SK-N-SH treated with all-trans-retinoic acid at 6 μM for 48 hours (cell line): ENCODE results near the gene IQCH.

Experiments used
- ATAC-seq: fragments of 200-7000 bp; cut with Tn5 transposase; 3 replicates; pipeline ENCODE4 v1.9.1; 2020; ENCODE audit warnings: mild to moderate bottlenecking, moderate library complexity
- ARNTL ChIP-seq: fragments of 450-650 bp; formaldehyde crosslinking; IDR thresholded peaks from 2 replicates; pipeline ENCODE4 v1.5.0; 2020; ENCODE audit warnings: low read depth, mild to moderate bottlenecking, moderate library complexity, borderline replicate concordance
- BACH2 ChIP-seq: fragments of 250-450 bp; sonication (Bioruptor Pico); IDR thresholded peaks from 2 replicates; pipeline ENCODE4 v1.9.0; 2021; ENCODE audit warnings: mild to moderate bottlenecking, borderline replicate concordance
- ESRRG ChIP-seq: fragments of 250-450 bp; sonication (Bioruptor Pico); IDR thresholded peaks from 2 replicates; pipeline ENCODE4 v1.6.1; 2021; ENCODE audit warnings: mild to moderate bottlenecking
- GLIS3 ChIP-seq: fragments of 250-450 bp; sonication (Bioruptor Pico); IDR thresholded peaks from 2 replicates; pipeline ENCODE4 v1.5.0; 2020; ENCODE audit warnings: mild to moderate bottlenecking, moderate library complexity
- ISL1 ChIP-seq: fragments of 250-450 bp; sonication (Bioruptor Pico); IDR thresholded peaks from 2 replicates; pipeline ENCODE4 v2.1.2; 2022; ENCODE audit warnings: mild to moderate bottlenecking, moderate library complexity
- OSR1 ChIP-seq: fragments of 250-450 bp; sonication (Bioruptor Pico); IDR thresholded peaks from 2 replicates; pipeline ENCODE4 v1.8.0; 2022; ENCODE audit warnings: moderate library complexity, mild to moderate bottlenecking, inconsistent platforms
- PPARA ChIP-seq: fragments of 250-450 bp; sonication (Bioruptor Pico); IDR thresholded peaks from 2 replicates; pipeline ENCODE4 v1.5.0; 2020; ENCODE audit warnings: mild to moderate bottlenecking, borderline replicate concordance
- RARB ChIP-seq: fragments of 250-450 bp; sonication (Bioruptor Pico); IDR thresholded peaks from 2 replicates; pipeline ENCODE4 v1.8.0; 2021; ENCODE audit warnings: mild to moderate bottlenecking, moderate library complexity
- SNAI2 ChIP-seq: fragments of 250-450 bp; sonication (Bioruptor Pico); IDR thresholded peaks from 2 replicates; pipeline ENCODE4 v1.5.0; 2020; ENCODE audit warnings: mild to moderate bottlenecking, moderate library complexity
- TCF4 ChIP-seq: fragments of 250-450 bp; sonication (Bioruptor Pico); IDR thresholded peaks from 2 replicates; pipeline ENCODE4 v1.8.0; 2021; ENCODE audit warnings: mild to moderate bottlenecking, moderate library complexity, borderline replicate concordance
- ZC3H10 ChIP-seq: fragments of 250-450 bp; sonication (Bioruptor Pico); IDR thresholded peaks from 2 replicates; pipeline ENCODE4 v1.5.1; 2021; ENCODE audit warnings: mild to moderate bottlenecking, moderate library complexity
- ZFP3 ChIP-seq: fragments of 250-450 bp; sonication (Bioruptor Pico); IDR thresholded peaks from 2 replicates; pipeline ENCODE4 v1.5.0; 2020; ENCODE audit warnings: mild to moderate bottlenecking, moderate library complexity
- ZNF70 ChIP-seq: fragments of 450-650 bp; formaldehyde crosslinking; IDR thresholded peaks from 2 replicates; pipeline ENCODE4 v1.5.0; 2020; ENCODE audit warnings: mild to moderate bottlenecking, moderate library complexity
- ZNF8 ChIP-seq: fragments of 450-650 bp; formaldehyde crosslinking; IDR thresholded peaks from 2 replicates; pipeline ENCODE4 v1.5.0; 2020; ENCODE audit warnings: mild to moderate bottlenecking, moderate library complexity
- TF ChIP-seq, protein P1 (sequence below): fragments of 250-450 bp; sonication (Bioruptor Pico); IDR thresholded peaks from 2 replicates; pipeline ENCODE4 v1.5.0; 2020; ENCODE audit warnings: mild to moderate bottlenecking, moderate library complexity
- TF ChIP-seq, protein P2 (sequence below): fragments of 250-450 bp; sonication (Bioruptor Pico); IDR thresholded peaks from 2 replicates; pipeline ENCODE4 v1.5.1; 2020; ENCODE audit warnings: low read depth, mild to moderate bottlenecking, moderate library complexity
- TF ChIP-seq, protein P3 (sequence below): fragments of 250-450 bp; sonication (Bioruptor Pico); IDR thresholded peaks from 2 replicates; pipeline ENCODE4 v1.8.0; 2020; ENCODE audit warnings: mild to moderate bottlenecking, moderate library complexity, borderline replicate concordance
- TF ChIP-seq, protein P4 (sequence below): fragments of 250-450 bp; sonication (Bioruptor Pico); IDR thresholded peaks from 2 replicates; pipeline ENCODE4 v1.8.0; 2021; ENCODE audit warnings: low read depth, mild to moderate bottlenecking, moderate library complexity, borderline replicate concordance

The IQCH gene

DNA sequence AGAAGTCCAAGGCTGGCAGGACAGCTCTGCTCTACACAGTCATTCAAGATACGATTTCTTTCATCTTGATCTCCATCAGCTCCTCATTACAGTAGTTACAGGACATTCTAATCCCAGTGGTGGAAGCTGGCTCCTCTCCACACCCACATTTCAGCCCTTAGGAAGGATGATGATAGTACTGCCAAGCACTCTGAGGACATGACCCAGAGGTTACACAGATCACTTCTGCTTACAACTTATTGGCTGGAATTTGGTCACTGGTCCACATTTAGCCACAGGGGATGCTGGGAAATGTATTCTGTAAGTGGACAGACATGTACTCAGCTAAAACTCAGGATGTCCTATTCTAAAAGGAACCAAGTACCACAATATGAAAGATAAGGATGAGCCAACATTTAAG, 77.1 kb downstream of the IQCH start (continued):
- TF ChIP-seq SNAI2 (CRISPR knock-in tag) (no peak), RARB (CRISPR knock-in tag) (no peak), ZFP3 (no peak), GLIS3 (CRISPR knock-in tag) (no peak)
- TF ChIP-seq, protein P1, sequence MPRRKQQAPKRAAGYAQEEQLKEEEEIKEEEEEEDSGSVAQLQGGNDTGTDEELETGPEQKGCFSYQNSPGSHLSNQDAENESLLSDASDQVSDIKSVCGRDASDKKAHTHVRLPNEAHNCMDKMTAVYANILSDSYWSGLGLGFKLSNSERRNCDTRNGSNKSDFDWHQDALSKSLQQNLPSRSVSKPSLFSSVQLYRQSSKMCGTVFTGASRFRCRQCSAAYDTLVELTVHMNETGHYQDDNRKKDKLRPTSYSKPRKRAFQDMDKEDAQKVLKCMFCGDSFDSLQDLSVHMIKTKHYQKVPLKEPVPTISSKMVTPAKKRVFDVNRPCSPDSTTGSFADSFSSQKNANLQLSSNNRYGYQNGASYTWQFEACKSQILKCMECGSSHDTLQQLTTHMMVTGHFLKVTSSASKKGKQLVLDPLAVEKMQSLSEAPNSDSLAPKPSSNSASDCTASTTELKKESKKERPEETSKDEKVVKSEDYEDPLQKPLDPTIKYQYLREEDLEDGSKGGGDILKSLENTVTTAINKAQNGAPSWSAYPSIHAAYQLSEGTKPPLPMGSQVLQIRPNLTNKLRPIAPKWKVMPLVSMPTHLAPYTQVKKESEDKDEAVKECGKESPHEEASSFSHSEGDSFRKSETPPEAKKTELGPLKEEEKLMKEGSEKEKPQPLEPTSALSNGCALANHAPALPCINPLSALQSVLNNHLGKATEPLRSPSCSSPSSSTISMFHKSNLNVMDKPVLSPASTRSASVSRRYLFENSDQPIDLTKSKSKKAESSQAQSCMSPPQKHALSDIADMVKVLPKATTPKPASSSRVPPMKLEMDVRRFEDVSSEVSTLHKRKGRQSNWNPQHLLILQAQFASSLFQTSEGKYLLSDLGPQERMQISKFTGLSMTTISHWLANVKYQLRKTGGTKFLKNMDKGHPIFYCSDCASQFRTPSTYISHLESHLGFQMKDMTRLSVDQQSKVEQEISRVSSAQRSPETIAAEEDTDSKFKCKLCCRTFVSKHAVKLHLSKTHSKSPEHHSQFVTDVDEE (CRISPR knock-in tag): no peak

DNA sequence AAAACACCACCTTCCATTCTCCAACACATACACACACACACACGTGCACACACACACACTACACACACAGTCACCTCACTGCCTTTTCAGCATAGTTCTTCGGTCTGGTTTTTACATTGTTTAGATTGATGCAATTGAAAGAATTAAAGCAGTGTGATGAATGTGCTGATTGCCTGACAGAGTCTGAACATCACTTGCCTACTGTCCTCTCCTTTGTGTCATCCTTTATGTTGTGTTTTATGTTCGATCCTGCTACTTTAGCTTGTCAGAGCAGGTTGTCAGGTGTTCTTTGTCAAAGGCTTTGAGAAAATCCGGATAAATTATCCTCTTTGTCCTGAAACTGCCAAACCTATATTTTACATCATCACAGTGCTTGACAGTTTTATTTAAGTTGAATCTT, 80.4 kb downstream of the IQCH start:
- no peak for ATAC-seq
- no peak for TF ChIP-seq ZC3H10
- no peak for TF ChIP-seq PPARA (CRISPR knock-in tag)
- TF ChIP-seq ESRRG (CRISPR knock-in tag): no peak
- no peak for TF ChIP-seq ISL1 (CRISPR knock-in tag)

DNA sequence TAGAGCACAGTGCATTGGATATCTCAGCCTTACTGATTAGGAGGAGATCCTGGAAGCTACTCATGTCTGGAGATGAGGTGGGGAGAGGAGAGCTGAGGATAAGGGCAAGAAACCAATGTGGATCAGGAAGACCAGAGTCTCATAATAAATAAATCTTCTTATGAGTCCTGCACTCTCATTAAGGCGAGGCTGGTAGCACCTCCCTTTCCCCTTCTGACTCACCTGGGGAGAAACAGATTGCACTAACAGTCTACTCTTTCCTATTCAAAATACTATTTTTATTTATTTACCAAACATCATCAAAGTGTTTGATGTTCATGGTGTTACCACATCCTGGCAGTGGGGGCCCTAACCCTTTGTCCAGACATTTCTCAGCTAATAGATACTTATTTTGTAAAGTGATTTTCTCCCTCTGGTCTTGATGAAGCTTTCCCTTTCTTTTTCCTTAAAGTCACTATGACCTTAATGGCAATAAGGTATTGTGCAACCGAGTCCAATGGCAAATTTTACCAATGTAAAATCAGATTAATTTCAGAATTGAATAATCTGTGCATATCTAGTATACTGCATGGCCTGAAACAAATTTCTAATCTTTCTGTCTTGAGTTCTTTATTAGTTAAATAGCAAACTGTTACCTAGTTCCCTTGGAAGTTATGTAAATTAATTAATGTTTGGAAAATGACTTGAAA, 81.1 kb downstream of the IQCH start:
- no peak for ATAC-seq
- TF ChIP-seq OSR1 (CRISPR knock-in tag) (no peak), ZFP3 (no peak), ZC3H10 (no peak)
- TF ChIP-seq, protein P2, sequence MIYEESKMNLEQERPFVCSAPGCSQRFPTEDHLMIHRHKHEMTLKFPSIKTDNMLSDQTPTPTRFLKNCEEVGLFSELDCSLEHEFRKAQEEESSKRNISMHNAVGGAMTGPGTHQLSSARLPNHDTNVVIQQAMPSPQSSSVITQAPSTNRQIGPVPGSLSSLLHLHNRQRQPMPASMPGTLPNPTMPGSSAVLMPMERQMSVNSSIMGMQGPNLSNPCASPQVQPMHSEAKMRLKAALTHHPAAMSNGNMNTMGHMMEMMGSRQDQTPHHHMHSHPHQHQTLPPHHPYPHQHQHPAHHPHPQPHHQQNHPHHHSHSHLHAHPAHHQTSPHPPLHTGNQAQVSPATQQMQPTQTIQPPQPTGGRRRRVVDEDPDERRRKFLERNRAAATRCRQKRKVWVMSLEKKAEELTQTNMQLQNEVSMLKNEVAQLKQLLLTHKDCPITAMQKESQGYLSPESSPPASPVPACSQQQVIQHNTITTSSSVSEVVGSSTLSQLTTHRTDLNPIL (CRISPR knock-in tag): no peak

DNA sequence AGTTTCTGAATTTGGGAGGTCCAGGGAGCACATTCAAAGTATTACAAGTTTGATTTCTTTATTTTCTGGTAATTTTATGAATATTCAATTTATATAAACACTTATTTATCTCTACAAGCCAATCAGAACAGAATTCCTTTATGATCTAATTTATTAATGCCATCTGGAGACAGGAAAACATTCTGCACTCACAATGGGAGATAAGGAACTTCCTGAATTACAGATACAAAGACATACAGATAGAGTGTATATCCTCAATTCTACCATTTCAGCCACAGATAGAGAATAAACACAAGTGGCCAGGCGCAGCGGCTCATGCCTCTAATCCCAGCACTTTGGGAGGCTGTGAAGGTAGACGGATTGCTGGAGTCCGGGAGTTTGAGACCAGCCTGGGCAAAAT, 86.0 kb downstream of the IQCH start:
- TF ChIP-seq ARNTL (CRISPR knock-in tag) (no peak), TCF4 (CRISPR knock-in tag) (peak; percentile 89), ZNF8 (CRISPR knock-in tag) (0 out of 2 replicates have a peak, but pooled peaks have one; percentile 8), BACH2 (CRISPR knock-in tag) (no peak), ZNF70 (CRISPR knock-in tag) (no peak), ISL1 (CRISPR knock-in tag) (no peak), ZFP3 (no peak), GLIS3 (CRISPR knock-in tag) (no peak), ESRRG (CRISPR knock-in tag) (no peak), ZC3H10 (no peak), SNAI2 (CRISPR knock-in tag) (no peak)
- TF ChIP-seq, protein P3, sequence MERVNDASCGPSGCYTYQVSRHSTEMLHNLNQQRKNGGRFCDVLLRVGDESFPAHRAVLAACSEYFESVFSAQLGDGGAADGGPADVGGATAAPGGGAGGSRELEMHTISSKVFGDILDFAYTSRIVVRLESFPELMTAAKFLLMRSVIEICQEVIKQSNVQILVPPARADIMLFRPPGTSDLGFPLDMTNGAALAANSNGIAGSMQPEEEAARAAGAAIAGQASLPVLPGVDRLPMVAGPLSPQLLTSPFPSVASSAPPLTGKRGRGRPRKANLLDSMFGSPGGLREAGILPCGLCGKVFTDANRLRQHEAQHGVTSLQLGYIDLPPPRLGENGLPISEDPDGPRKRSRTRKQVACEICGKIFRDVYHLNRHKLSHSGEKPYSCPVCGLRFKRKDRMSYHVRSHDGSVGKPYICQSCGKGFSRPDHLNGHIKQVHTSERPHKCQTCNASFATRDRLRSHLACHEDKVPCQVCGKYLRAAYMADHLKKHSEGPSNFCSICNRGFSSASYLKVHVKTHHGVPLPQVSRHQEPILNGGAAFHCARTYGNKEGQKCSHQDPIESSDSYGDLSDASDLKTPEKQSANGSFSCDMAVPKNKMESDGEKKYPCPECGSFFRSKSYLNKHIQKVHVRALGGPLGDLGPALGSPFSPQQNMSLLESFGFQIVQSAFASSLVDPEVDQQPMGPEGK (CRISPR knock-in tag): no peak
- TF ChIP-seq, protein P2 (CRISPR knock-in tag): no peak
- TF ChIP-seq, protein P4, sequence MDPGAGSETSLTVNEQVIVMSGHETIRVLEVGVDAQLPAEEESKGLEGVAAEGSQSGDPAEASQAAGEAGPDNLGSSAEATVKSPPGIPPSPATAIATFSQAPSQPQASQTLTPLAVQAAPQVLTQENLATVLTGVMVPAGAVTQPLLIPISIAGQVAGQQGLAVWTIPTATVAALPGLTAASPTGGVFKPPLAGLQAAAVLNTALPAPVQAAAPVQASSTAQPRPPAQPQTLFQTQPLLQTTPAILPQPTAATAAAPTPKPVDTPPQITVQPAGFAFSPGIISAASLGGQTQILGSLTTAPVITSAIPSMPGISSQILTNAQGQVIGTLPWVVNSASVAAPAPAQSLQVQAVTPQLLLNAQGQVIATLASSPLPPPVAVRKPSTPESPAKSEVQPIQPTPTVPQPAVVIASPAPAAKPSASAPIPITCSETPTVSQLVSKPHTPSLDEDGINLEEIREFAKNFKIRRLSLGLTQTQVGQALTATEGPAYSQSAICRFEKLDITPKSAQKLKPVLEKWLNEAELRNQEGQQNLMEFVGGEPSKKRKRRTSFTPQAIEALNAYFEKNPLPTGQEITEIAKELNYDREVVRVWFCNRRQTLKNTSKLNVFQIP (CRISPR knock-in tag): no peak
- TF ChIP-seq, protein P1 (CRISPR knock-in tag): 0 out of 2 replicates have a peak, but pooled peaks have one; percentile 46
- no peak for ATAC-seq
